Gastrocnemius medialis (tissue), 4 donors: ENCODE data around the gene CASQ2. TPM values are rescaled to one million over a fixed set of nuclear protein-coding genes. Genes with fewer than 3 reads are reported as not detected.

Experiments
- ATAC-seq, 2 donors: fragments of 150-250 bp; one replicate each; pipeline ENCODE4 v1.9.1; 2016
- DNase-seq, 2 donors: peaks; one replicate each; pipeline ENCODE4 v3.0.0-alpha.2; 2019
- H3K27ac ChIP-seq, 4 donors: fragments of 200-600 bp; sonication (generic); 1 replicate in 1 of 4; 2 replicates in 3 of 4; pipeline ENCODE4 v1.5.1; 2016 to 2018; ENCODE audit warnings: mild to moderate bottlenecking in 2 of 4, moderate library complexity in 1 of 4
- H3K27me3 ChIP-seq, 3 donors: fragments of 200-600 bp; sonication (generic) in 2 of 3; 1 replicate in 1 of 3; 2 replicates in 2 of 3; pipeline versions ENCODE4 v1.5.1 to v1.6.0; 2016 to 2019; ENCODE audit warnings: mild to moderate bottlenecking in 1 of 3, moderate library complexity in 1 of 3
- H3K36me3 ChIP-seq, 2 donors: fragments of 200-600 bp; sonication (generic) in 1 of 2; one replicate each; pipeline ENCODE4 v1.5.1; 2017 to 2018
- H3K4me1 ChIP-seq, 2 donors: fragments of 200-600 bp; sonication (generic) in 1 of 2; one replicate each; pipeline ENCODE4 v1.5.1; 2016 to 2017; ENCODE audit warnings: mild to moderate bottlenecking in 2 of 2
- H3K4me3 ChIP-seq, 4 donors: fragments of 200-600 bp; sonication (generic) in 3 of 4; 1 replicate in 1 of 4; 2 replicates in 3 of 4; pipeline ENCODE4 v1.5.1; 2016 to 2019; ENCODE audit warnings: mild to moderate bottlenecking in 2 of 4
- H3K9me3 ChIP-seq, 3 donors: fragments of 200-600 bp; sonication (generic) in 2 of 3; 1 replicate in 1 of 3; 2 replicates in 2 of 3; pipeline ENCODE4 v1.5.1; 2016 to 2019
- CTCF ChIP-seq, 5 experiments: fragments of 450-650 bp in 3 of 5; fragments of 200-600 bp in 2 of 5; sonication (generic) in 2 of 5; IDR thresholded peaks in 4 of 5; conservative IDR thresholded peaks in 1 of 5; 1 replicate in 4 of 5; 2 replicates in 1 of 5; pipeline ENCODE4 v1.5.1; 2016 to 2019; ENCODE audit warnings: antibody characterized with exemption in 5 of 5, mild to moderate bottlenecking in 3 of 5, moderate library complexity in 3 of 5
- POLR2A ChIP-seq, 2 donors: fragments of 450-650 bp; IDR thresholded peaks; one replicate each; pipeline ENCODE4 v1.6.1; 2017; ENCODE audit warnings: antibody characterized with exemption in 2 of 2, mild to moderate bottlenecking in 2 of 2, moderate library complexity in 2 of 2
- in situ Hi-C, 4 donors: fragments of 200-750 bp; cut with MboI; loops; one replicate each; pipeline versions ENCODE4 v1.15.0 to v1.8.0; 2017; ENCODE audit warnings: low sequenced_read_pairs in 4 of 4
- intact Hi-C: fragments of 100-400 bp; cut with DNase I; formaldehyde crosslinking; loops from one replicate; pipeline ENCODE4 v1.15.1; 2023; ENCODE audit warnings: low total_unique reads
- total RNA-seq, 4 donors: library from RNA; depleted of rRNA; stranded (reverse); fragments of >200 nt; gene quantifications; one replicate each; pipeline versions ENCODE4 v1.1.0 to v1.2.3, GENCODE V29; 2016

CASQ2 gene
- total RNA-seq, 4 donors from 2014 or later = 16.5 to 207 (median 83.2) TPM

- in situ Hi-C loops (no loop called here), intact Hi-C loops (no loop called here)
- Histone ChIP-seq H3K36me3 (peaks cover 0 to 10% of the 10 kb centered on the region in 2 donors), H3K4me3 (no peak overlapping the region), H3K27ac (no peak overlapping the region), H3K4me1 (peaks cover 2 to 3% of the 10 kb centered on the region in 2 donors), H3K27me3 (no peaks in the 10 kb centered on the region), H3K9me3 (no peaks in the 10 kb centered on the region)
- TF ChIP-seq CTCF (IDR thresholded peaks at IDR 0.05 in 4 of 5, conservative IDR thresholded peaks at IDR 0.05 in 1 of 5) (no peak), POLR2A (IDR thresholded peaks at IDR 0.05) (no peak)
- ATAC-seq = no peak
- DNase-seq = no peak
Measured at GRCh38 chr1:115661157-115661556, 107.4 kb downstream of the CASQ2 start.

- no peak overlapping the region for H3K4me3 ChIP-seq
- intact Hi-C loops (no loop called here), in situ Hi-C loops (no loop called here)
- no peaks in the 10 kb centered on the region for H3K27me3 ChIP-seq
- peaks cover 0 to 10% of the 10 kb centered on the region in 2 donors for H3K36me3 ChIP-seq
- H3K4me1 ChIP-seq = peaks cover 0 to 3% of the 10 kb centered on the region in 2 donors
- no peak for TF ChIP-seq POLR2A (IDR thresholded peaks at IDR 0.05)
- no peak for TF ChIP-seq CTCF (IDR thresholded peaks at IDR 0.05 in 4 of 5, conservative IDR thresholded peaks at IDR 0.05 in 1 of 5)
- no peak overlapping the region for H3K27ac ChIP-seq
- ATAC-seq = no peak
- DNase-seq = no peak
- no peaks in the 10 kb centered on the region for H3K9me3 ChIP-seq
Measured at GRCh38 chr1:115660151-115660550, 108.4 kb downstream of the CASQ2 start.

GRCh38 chr1:115658646-115659045, 109.9 kb downstream of the CASQ2 start:
- Histone ChIP-seq H3K27me3 (no peaks in the 10 kb centered on the region), H3K27ac (no peak overlapping the region), H3K4me3 (no peak overlapping the region), H3K36me3 (peaks cover 0 to 2% of the 10 kb centered on the region in 2 donors), H3K4me1 (peaks cover 0 to 3% of the 10 kb centered on the region in 2 donors), H3K9me3 (no peaks in the 10 kb centered on the region)
- TF ChIP-seq POLR2A (IDR thresholded peaks at IDR 0.05) (no peak), CTCF (IDR thresholded peaks at IDR 0.05 in 4 of 5, conservative IDR thresholded peaks at IDR 0.05 in 1 of 5) (no peak)
- ATAC-seq (no peak), DNase-seq (no peak)
- intact Hi-C loops = no loop called here
- in situ Hi-C loops = no loop called here

GRCh38 chr1:115656461-115657077, 111.9 kb downstream of the CASQ2 start:
- Histone ChIP-seq H3K9me3 (no peaks in the 10 kb centered on the region), H3K4me3 (no peak overlapping the region), H3K27me3 (no peaks in the 10 kb centered on the region), H3K27ac (no peak overlapping the region), H3K4me1 (peaks cover 0 to 3% of the 10 kb centered on the region in 2 donors), H3K36me3 (no peaks in the 10 kb centered on the region)
- ATAC-seq (no peak), DNase-seq (no peak)
- in situ Hi-C loops = no loop called here
- intact Hi-C loops = no loop called here
- TF ChIP-seq CTCF (IDR thresholded peaks at IDR 0.05 in 4 of 5, conservative IDR thresholded peaks at IDR 0.05 in 1 of 5) (no peak), POLR2A (IDR thresholded peaks at IDR 0.05) (no peak)

GRCh38 chr1:115655916-115656315, 112.6 kb downstream of the CASQ2 start:
- TF ChIP-seq POLR2A (IDR thresholded peaks at IDR 0.05) (no peak), CTCF (IDR thresholded peaks at IDR 0.05 in 4 of 5, conservative IDR thresholded peaks at IDR 0.05 in 1 of 5) (no peak)
- ATAC-seq (no peak), DNase-seq (no peak)
- H3K4me1 ChIP-seq = peaks cover 0 to 3% of the 10 kb centered on the region in 2 donors
- H3K36me3 ChIP-seq = no peaks in the 10 kb centered on the region
- intact Hi-C loops (no loop called here), in situ Hi-C loops (no loop called here)
- no peaks in the 10 kb centered on the region for H3K27me3 ChIP-seq
- no peaks in the 10 kb centered on the region for H3K9me3 ChIP-seq
- H3K4me3 ChIP-seq = no peak overlapping the region
- H3K27ac ChIP-seq = no peak overlapping the region
